K562 (cell line): Measurements from ENCODE around the gene GRAMD2B. TPM values are rescaled to one million over a fixed set of nuclear protein-coding genes. Genes with fewer than 3 reads are reported as not detected.

Experiments
- ATAC-seq: fragments of 200-7000 bp; cut with Tn5 transposase; 3 replicates; pipeline ENCODE4 v1.9.1; 2020; ENCODE audit warnings: moderate library complexity
- BruUV-seq: library from RNA; stranded (reverse); fragments of 400-500 nt; replicated peaks from 2 replicates; lab custom pipeline; 2021; lab: Mats Ljungman, UMichigan
- CTCF ChIA-PET: fragments of 300-600 bp; formaldehyde crosslinking; extraction: SDS; loops from one replicate; lab custom pipeline; 2021; ENCODE audit warnings: low intra/inter-chr PET ratio; lab: Yijun Ruan, JAX
- POLR2A ChIA-PET: fragments of 300-600, 350-650 bp; sonication (Branson Sonifier 250); formaldehyde crosslinking; extraction: SDS; loops from one replicate; lab custom pipeline; 2021; ENCODE audit warnings: antibody characterized with exemption, inconsistent platforms; lab: Yijun Ruan, JAX
- DNase-seq, 4 experiments: peaks; one replicate each; pipeline versions ENCODE4 v3.0.0 to v3.0.0-alpha.2; 2011 to 2018; ENCODE audit warnings: low spot score in 3 of 4, mixed read lengths in 3 of 4; ENCODE audit errors: extremely low read depth in 1 of 4
- FAIRE-seq: peaks from 2 replicates; lab custom pipeline; 2011; peaks lifted over from hg19 to GRCh38; lab: Jason Lieb, UNC
- H2AFZ ChIP-seq: 2 replicates; pipeline ENCODE4 v1.6.0; 2011; ENCODE audit warnings: low read depth, low read length, control low read depth, inconsistent platforms
- H3K27ac ChIP-seq: fragments of 200-600 bp; 3 replicates; pipeline ENCODE4 v1.8.0; 2011; ENCODE audit warnings: low read depth, mild to moderate bottlenecking, control low read depth, inconsistent platforms, low read length, moderate library complexity, mixed read lengths; ENCODE audit errors: extremely low read depth
- H3K27me3 ChIP-seq, 2 experiments: fragments of 300-600 bp in 1 of 2; 2 replicates in 1 of 2; 3 replicates in 1 of 2; pipeline versions ENCODE4 v1.6.0 to v1.8.0; 2011; ENCODE audit warnings: inconsistent platforms in 2 of 2, low read length in 2 of 2, mild to moderate bottlenecking in 1 of 2, mixed read lengths in 1 of 2, moderate library complexity in 1 of 2; ENCODE audit not compliant: control insufficient read depth in 2 of 2, insufficient read depth in 2 of 2
- H3K36me3 ChIP-seq: fragments of 300-600 bp; 3 replicates; pipeline ENCODE4 v1.8.0; 2011; ENCODE audit warnings: mild to moderate bottlenecking, low read length, inconsistent platforms; ENCODE audit not compliant: control insufficient read depth, insufficient read depth
- H3K4me1 ChIP-seq, 2 experiments: fragments of 200-600 bp in 1 of 2; replicated peaks in 1 of 2; 2 replicates in 1 of 2; 3 replicates in 1 of 2; pipeline versions ENCODE4 v1.5.1 to v1.8.0; 2011; ENCODE audit warnings: inconsistent platforms in 2 of 2, low read length in 2 of 2, mild to moderate bottlenecking in 1 of 2, mixed read lengths in 1 of 2, moderate library complexity in 1 of 2; ENCODE audit not compliant: control insufficient read depth in 2 of 2, insufficient read depth in 2 of 2
- H3K4me2 ChIP-seq: 2 replicates; pipeline ENCODE4 v1.6.1; 2011; ENCODE audit warnings: low read length, control low read depth, inconsistent platforms, mixed read lengths; ENCODE audit not compliant: insufficient read depth
- H3K4me3 ChIP-seq: fragments of 200-600 bp; sonication (generic), shearing (Covaris generic); 2 replicates; pipeline ENCODE4 v1.5.1; 2016; ENCODE audit warnings: control low read depth, inconsistent platforms
- H3K79me2 ChIP-seq: fragments of 200-600 bp; 3 replicates; pipeline ENCODE4 v1.8.0; 2011; ENCODE audit warnings: low read length, inconsistent platforms; ENCODE audit not compliant: control insufficient read depth, insufficient read depth
- H3K9ac ChIP-seq, 2 experiments: 2 replicates each; pipeline versions ENCODE4 v1.6.0 to v1.6.1; 2011; ENCODE audit warnings: low read depth in 2 of 2, low read length in 2 of 2, control low read depth in 1 of 2, inconsistent platforms in 1 of 2, mild to moderate bottlenecking in 1 of 2, mixed read lengths in 1 of 2; ENCODE audit not compliant: insufficient read depth in 1 of 2
- H3K9me1 ChIP-seq: one replicate; pipeline ENCODE4 v1.6.0; 2011; ENCODE audit warnings: inconsistent platforms, mild to moderate bottlenecking, low read length, moderate library complexity; ENCODE audit not compliant: control insufficient read depth, insufficient read depth
- H3K9me3 ChIP-seq: replicated peaks from 2 replicates; pipeline ENCODE4 v1.5.1; 2011; ENCODE audit warnings: low read depth, low read length, inconsistent platforms; ENCODE audit not compliant: control insufficient read depth, insufficient read depth
- H4K20me1 ChIP-seq: replicated peaks from 2 replicates; pipeline ENCODE4 v1.6.1; 2011; ENCODE audit warnings: low read length, inconsistent platforms, mixed read lengths; ENCODE audit not compliant: control insufficient read depth, insufficient read depth
- ATF7 ChIP-seq: fragments of 450-650 bp; IDR thresholded peaks from 2 replicates; pipeline ENCODE4 v1.7.1; 2014; ENCODE audit warnings: mild to moderate bottlenecking, moderate library complexity
- BRF1 ChIP-seq: IDR thresholded peaks from 3 replicates; pipeline ENCODE4 v1.6.1; 2011; ENCODE audit warnings: borderline replicate concordance, mild to moderate bottlenecking; ENCODE audit not compliant: insufficient read length; ENCODE audit errors: extremely low read depth
- CXXC5 ChIP-seq: fragments of 250-450 bp; sonication (Bioruptor Pico); IDR thresholded peaks from 2 replicates; pipeline ENCODE4 v1.8.0; 2022; ENCODE audit warnings: inconsistent platforms, mild to moderate bottlenecking, moderate library complexity
- DACH1 ChIP-seq: fragments of 450-650 bp; IDR thresholded peaks from 2 replicates; pipeline ENCODE4 v1.6.1; 2018; ENCODE audit not compliant: partially characterized antibody
- FOSL1 ChIP-seq: fragments of 200-800 bp; sonication (Bioruptor generic); conservative IDR thresholded peaks from 2 replicates; pipeline ENCODE4 v1.6.1; 2016; ENCODE audit warnings: missing genetic modification characterization, missing compliant biosample characterization
- FOXA3 ChIP-seq, 2 experiments: fragments of 450-650 bp in 1 of 2; sonication (generic) in 1 of 2; formaldehyde crosslinking; IDR thresholded peaks in 1 of 2; conservative IDR thresholded peaks in 1 of 2; 2 replicates each; pipeline versions ENCODE4 v1.4.0 to v1.8.0; 2020 to 2022; ENCODE audit warnings: mild to moderate bottlenecking in 2 of 2, missing genetic modification reagents in 1 of 2
- FOXP1 ChIP-seq: sonication (generic); formaldehyde crosslinking; IDR thresholded peaks from 2 replicates; pipeline ENCODE4 v1.8.0; 2022; ENCODE audit warnings: mild to moderate bottlenecking, missing genetic modification reagents
- HEY1 ChIP-seq: fragments of 250-450 bp; sonication (Bioruptor Pico); IDR thresholded peaks from 2 replicates; pipeline ENCODE4 v1.5.0; 2020; ENCODE audit warnings: mild to moderate bottlenecking, moderate library complexity, borderline replicate concordance
- IFI16 ChIP-seq: fragments of 250-450 bp; sonication (Bioruptor Pico); IDR thresholded peaks from 2 replicates; pipeline ENCODE4 v2.1.2; 2022; ENCODE audit warnings: mild to moderate bottlenecking, inconsistent platforms
- MXD1 ChIP-seq: fragments of 250-450 bp; sonication (Bioruptor Pico); IDR thresholded peaks from 2 replicates; pipeline ENCODE4 v1.8.0; 2021; ENCODE audit warnings: borderline replicate concordance, mild to moderate bottlenecking, moderate library complexity; ENCODE audit not compliant: poor library complexity, severe bottlenecking
- OTX1 ChIP-seq: fragments of 450-650 bp; formaldehyde crosslinking; IDR thresholded peaks from 2 replicates; pipeline ENCODE4 v1.4.0; 2022; ENCODE audit warnings: mild to moderate bottlenecking
- PHTF2 ChIP-seq: fragments of 250-450 bp; sonication (Bioruptor Pico); IDR thresholded peaks from 2 replicates; pipeline ENCODE4 v1.5.0; 2021; ENCODE audit warnings: mild to moderate bottlenecking
- RCOR1 ChIP-seq, 2 experiments: IDR thresholded peaks; 2 replicates each; pipeline ENCODE4 v1.6.1; 2012; ENCODE audit warnings: low read depth in 2 of 2, low read length in 2 of 2, borderline replicate concordance in 1 of 2, improper control_type of control experiment in 1 of 2
- ZBTB8A ChIP-seq: fragments of 450-650 bp; IDR thresholded peaks from 2 replicates; pipeline ENCODE4 v1.6.1; 2018; ENCODE audit warnings: mild to moderate bottlenecking, moderate library complexity; ENCODE audit not compliant: partially characterized antibody
- ZBTB9 ChIP-seq: fragments of 450-650 bp; formaldehyde crosslinking; IDR thresholded peaks from 2 replicates; pipeline ENCODE4 v1.4.0; 2020; ENCODE audit warnings: mild to moderate bottlenecking, moderate library complexity
- ZNF354B ChIP-seq: fragments of 250-450 bp; sonication (Bioruptor Pico); IDR thresholded peaks from 2 replicates; pipeline ENCODE4 v1.4.0; 2020
- ZNF830 ChIP-seq: fragments of 250-450 bp; sonication (Bioruptor Pico); IDR thresholded peaks from 2 replicates; pipeline ENCODE4 v1.5.0; 2021; ENCODE audit warnings: mild to moderate bottlenecking
- ZSCAN32 ChIP-seq: fragments of 450-650 bp; formaldehyde crosslinking; IDR thresholded peaks from 2 replicates; pipeline ENCODE4 v1.4.0; 2020; ENCODE audit warnings: mild to moderate bottlenecking, moderate library complexity
- WGBS: fragments of 100-300 bp; shearing (Covaris generic); methylation state at CpG from one replicate; pipeline ENCODE4 v1.1.6; 2016; ENCODE audit warnings: low coverage, mixed read lengths; ENCODE audit not compliant: insufficient coverage; ENCODE audit errors: missing lambda C conversion rate; 5-methylcytosine and 5-hydroxymethylcytosine counted together
- in situ Hi-C: fragments of 300-500 bp; cut with MboI; formaldehyde crosslinking; loops from 4 replicates; pipeline ENCODE4 v1.15.0; 2018; ENCODE audit warnings: inconsistent platforms, mixed read lengths
- intact Hi-C: fragments of 100-400 bp; cut with micrococcal nuclease; formaldehyde crosslinking; loops from 2 replicates; pipeline ENCODE4 v1.14.2; 2022
- polyA plus RNA-seq, 8 experiments: library from polyadenylated mRNA; depleted of rRNA in 4 of 8; stranded (reverse) in 5 of 8; unstranded in 3 of 8; fragments of >200 nt; fragmentation: Nextera tagmentation in 2 of 8; fragmentation: Illumina TruSeq in 1 of 8; extraction: Ambion mirVana in 2 of 8; extraction: Trizol in 1 of 8; gene quantifications; 2 replicates each; pipeline versions ENCODE4 v1.2.1 to v1.2.3, GENCODE V29; 2011 to 2014; ENCODE audit warnings: inconsistent platforms in 1 of 8, missing spikeins in 1 of 8
- total RNA-seq, 7 experiments: library from RNA; depleted of rRNA in 6 of 7; stranded (reverse); fragments of >200 nt in 6 of 7; fragmentation: Illumina TruSeq in 2 of 7; extraction: Trizol in 2 of 7; gene quantifications; 2 replicates each; pipeline versions ENCODE4 v1.2.1 to v1.2.3, GENCODE V29; 2011 to 2021; ENCODE audit warnings: low replicate concordance in 1 of 7

GRAMD2B gene
- total and polyA plus RNA-seq, 9 of the 15 experiments (the other 6 are each of a cell fraction or from before 2014, with no cell fraction given) = 0.32 to 4.2 (median 1.4) TPM

DNA sequence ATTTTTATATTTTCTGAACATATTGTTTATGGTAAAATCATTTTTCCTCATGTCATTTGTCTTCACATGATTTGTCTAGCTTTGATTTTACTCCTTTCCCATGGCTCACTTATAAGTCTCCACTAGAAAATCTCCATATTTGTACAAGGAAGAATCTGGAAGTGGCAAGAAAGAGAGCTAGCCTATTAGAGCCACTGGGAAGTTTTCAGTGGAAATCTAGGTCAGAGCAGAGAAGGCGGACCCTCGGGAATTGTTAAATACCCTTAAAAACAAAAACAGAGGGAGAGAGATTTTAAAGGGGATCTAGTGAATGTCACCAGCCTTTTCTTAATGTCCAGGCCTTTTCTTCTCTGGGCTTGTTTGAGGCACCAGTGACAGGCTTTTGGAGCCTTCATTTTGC, 56.6 kb downstream of the GRAMD2B start:
- ChIA-PET CTCF (no interaction called here), POLR2A (no interaction called here)
- no peaks in the 10 kb centered on the region for H3K27me3 ChIP-seq
- H3K4me3 ChIP-seq = no peak overlapping the region
- H2AFZ ChIP-seq = no peak overlapping the region
- no peak for FAIRE-seq
- no peak for TF ChIP-seq OTX1 (CRISPR knock-in tag)
- TF ChIP-seq ATF7 = no peak
- no peak for TF ChIP-seq FOXA3 (CRISPR knock-in tag; conservative IDR thresholded peaks at IDR 0.05 in 1 of 2, IDR thresholded peaks at IDR 0.05 in 1 of 2)
- TF ChIP-seq ZSCAN32 (CRISPR knock-in tag) = no peak
- TF ChIP-seq MXD1 (CRISPR knock-in tag) = no peak
- TF ChIP-seq ZNF354B (CRISPR knock-in tag) = no peak
- no peak for TF ChIP-seq ZBTB9 (CRISPR knock-in tag)
- no peak for TF ChIP-seq FOSL1 (tag)
- no peak for TF ChIP-seq FOXP1 (CRISPR knock-in tag)
- no peak for TF ChIP-seq RCOR1 (IDR thresholded peaks at IDR 0.05; ENCODE audit: borderline replicate concordance in 1 of 2, low read depth in 2 of 2, low read length in 2 of 2)
- no peak for TF ChIP-seq ZBTB8A
- no peak for TF ChIP-seq DACH1
- TF ChIP-seq IFI16 (CRISPR knock-in tag) = no peak
- TF ChIP-seq ZNF830 = no peak
- TF ChIP-seq BRF1 = no peak
- TF ChIP-seq PHTF2 (CRISPR knock-in tag) = no peak
- no peak for TF ChIP-seq HEY1 (CRISPR knock-in tag)
- TF ChIP-seq CXXC5 (CRISPR knock-in tag) = no peak
- no peak for DNase-seq
- intact Hi-C loops = no loop called here
- no peaks in the 10 kb centered on the region for H3K4me1 ChIP-seq
- 9% methylated on average over 2 of the region's 2 CpGs for WGBS
- no peaks in the 10 kb centered on the region for H3K79me2 ChIP-seq
- in situ Hi-C loops = no loop called here
- no peak for ATAC-seq
- H3K9me3 ChIP-seq = no peaks in the 10 kb centered on the region
- H3K9me1 ChIP-seq = no peaks in the 10 kb centered on the region
- no peak overlapping the region for H3K27ac ChIP-seq
- no peak overlapping the region for H3K4me2 ChIP-seq
- H4K20me1 ChIP-seq = no peaks in the 10 kb centered on the region
- H3K9ac ChIP-seq = no peak overlapping the region
- no peaks in the 10 kb centered on the region for H3K36me3 ChIP-seq
- BruUV-seq = no TSS peak
